WTC11 (cell line): ENCODE results near the gene PAM. TPM values are rescaled to one million over a fixed set of nuclear protein-coding genes. Genes with fewer than 3 reads are reported as not detected.

Source experiments
- ATAC-seq: fragments of 200-7000 bp; cut with Tn5 transposase; 2 replicates; pipeline ENCODE4 v1.10.0; 2021; ENCODE audit warnings: mild to moderate bottlenecking, moderate library complexity
- CTCF ChIA-PET: fragments of 300-600 bp; sonication (Branson Sonifier 250); formaldehyde crosslinking; loops from one replicate; lab custom pipeline; 2021; ENCODE audit warnings: antibody characterized with exemption; lab: Charles Lee
- POLR2A ChIA-PET: fragments of 350-600 bp; sonication (Branson Sonifier 250); formaldehyde crosslinking; loops from one replicate; lab custom pipeline; 2021; ENCODE audit warnings: antibody characterized with exemption; lab: Charles Lee
- DNase-seq: peaks from one replicate; pipeline ENCODE4 v3.0.0; 2021; ENCODE audit warnings: low spot score
- H3K27ac Mint-ChIP-seq: 2 replicates; pipeline ENCODE4 v1.8.0; 2021; ENCODE audit warnings: mixed read lengths
- H3K27me3 Mint-ChIP-seq: 2 replicates; pipeline ENCODE4 v1.8.0; 2021; ENCODE audit warnings: low read depth, mild to moderate bottlenecking, moderate library complexity, mixed read lengths
- H3K36me3 Mint-ChIP-seq: 2 replicates; pipeline ENCODE4 v1.8.0; 2021; ENCODE audit warnings: mixed read lengths
- H3K4me1 Mint-ChIP-seq: 2 replicates; pipeline ENCODE4 v1.8.0; 2022; ENCODE audit warnings: mixed read lengths
- H3K4me3 Mint-ChIP-seq: 2 replicates; pipeline ENCODE4 v1.8.0; 2021; ENCODE audit warnings: mild to moderate bottlenecking, moderate library complexity, mixed read lengths
- H3K9me3 Mint-ChIP-seq: 2 replicates; pipeline ENCODE4 v1.8.0; 2021; ENCODE audit warnings: mixed read lengths
- ARID4B ChIP-seq: sonication (generic); formaldehyde crosslinking; IDR thresholded peaks from 2 replicates; pipeline ENCODE4 v1.8.0; 2023; ENCODE audit warnings: missing genetic modification reagents, mild to moderate bottlenecking, borderline replicate concordance
- ATF6 ChIP-seq: sonication (generic); formaldehyde crosslinking; IDR thresholded peaks from 2 replicates; pipeline ENCODE4 v1.8.1; 2023; ENCODE audit warnings: mild to moderate bottlenecking, missing genetic modification reagents
- CDX4 ChIP-seq: fragments of 250-450 bp; sonication (Bioruptor Pico); IDR thresholded peaks from 2 replicates; pipeline ENCODE4 v1.9.0; 2021; ENCODE audit warnings: moderate library complexity, mild to moderate bottlenecking, inconsistent platforms, borderline replicate concordance
- ETV6 ChIP-seq: sonication (generic); formaldehyde crosslinking; IDR thresholded peaks from 2 replicates; pipeline ENCODE4 v1.8.1; 2022; ENCODE audit warnings: mild to moderate bottlenecking, missing genetic modification reagents
- FOXP1 ChIP-seq: sonication (generic); formaldehyde crosslinking; IDR thresholded peaks from 2 replicates; pipeline ENCODE4 v1.8.0; 2022; ENCODE audit warnings: missing genetic modification reagents, mild to moderate bottlenecking, moderate library complexity, borderline replicate concordance
- HMGA2 ChIP-seq: fragments of 250-450 bp; sonication (Bioruptor Pico); IDR thresholded peaks from 2 replicates; pipeline ENCODE4 v1.4.0; 2021; ENCODE audit warnings: mild to moderate bottlenecking, moderate library complexity
- HMGXB4 ChIP-seq: sonication (generic); formaldehyde crosslinking; IDR thresholded peaks from 2 replicates; pipeline ENCODE4 v1.8.1; 2023; ENCODE audit warnings: mild to moderate bottlenecking, moderate library complexity, missing genetic modification reagents
- KAT7 ChIP-seq: sonication (generic); formaldehyde crosslinking; IDR thresholded peaks from 2 replicates; pipeline ENCODE4 v1.8.1; 2023; ENCODE audit warnings: missing genetic modification reagents, mild to moderate bottlenecking, borderline replicate concordance
- MXD4 ChIP-seq: fragments of 250-450 bp; sonication (Bioruptor Pico); IDR thresholded peaks from 2 replicates; pipeline ENCODE4 v1.8.0; 2021; ENCODE audit warnings: mild to moderate bottlenecking, moderate library complexity, borderline replicate concordance
- MYBL2 ChIP-seq: sonication (generic); formaldehyde crosslinking; IDR thresholded peaks from 2 replicates; pipeline ENCODE4 v1.8.1; 2023; ENCODE audit warnings: mild to moderate bottlenecking, moderate library complexity, missing genetic modification reagents
- NFATC4 ChIP-seq: fragments of 250-450 bp; sonication (Bioruptor Pico); IDR thresholded peaks from 2 replicates; pipeline ENCODE4 v1.9.0; 2021; ENCODE audit warnings: mild to moderate bottlenecking
- NR2C2 ChIP-seq: sonication (generic); formaldehyde crosslinking; IDR thresholded peaks from 2 replicates; pipeline ENCODE4 v1.8.0; 2022; ENCODE audit warnings: mild to moderate bottlenecking, missing genetic modification reagents
- OVOL2 ChIP-seq: fragments of 250-450 bp; sonication (Bioruptor Pico); IDR thresholded peaks from 2 replicates; pipeline ENCODE4 v1.9.0; 2021; ENCODE audit warnings: mild to moderate bottlenecking, borderline replicate concordance
- TEAD4 ChIP-seq: sonication (generic); formaldehyde crosslinking; IDR thresholded peaks from 2 replicates; pipeline ENCODE4 v1.8.0; 2022; ENCODE audit warnings: mild to moderate bottlenecking, missing genetic modification reagents
- USF2 ChIP-seq: sonication (generic); formaldehyde crosslinking; IDR thresholded peaks from 2 replicates; pipeline ENCODE4 v1.8.1; 2023; ENCODE audit warnings: mild to moderate bottlenecking, missing genetic modification reagents, moderate library complexity
- ZBTB43 ChIP-seq: sonication (generic); formaldehyde crosslinking; IDR thresholded peaks from 2 replicates; pipeline ENCODE4 v1.8.1; 2023; ENCODE audit warnings: mild to moderate bottlenecking, missing genetic modification reagents
- ZNF219 ChIP-seq: sonication (generic); formaldehyde crosslinking; IDR thresholded peaks from 2 replicates; pipeline ENCODE4 v1.8.0; 2023; ENCODE audit warnings: missing genetic modification reagents, mild to moderate bottlenecking, borderline replicate concordance
- ZNF232 ChIP-seq: sonication (generic); formaldehyde crosslinking; IDR thresholded peaks from 2 replicates; pipeline ENCODE4 v1.8.0; 2022; ENCODE audit warnings: mild to moderate bottlenecking, missing genetic modification reagents
- ZNF281 ChIP-seq: sonication (generic); formaldehyde crosslinking; IDR thresholded peaks from 2 replicates; pipeline ENCODE4 v1.8.0; 2023; ENCODE audit warnings: mild to moderate bottlenecking, missing genetic modification reagents
- total RNA-seq: library from RNA; stranded (reverse); gene quantifications from 3 replicates; pipeline ENCODE4 v1.2.3, GENCODE V29; 2021

Gene PAM
- total RNA-seq, 1 experiment from 2014 or later: 52.3 TPM

- TF ChIP-seq USF2 (CRISPR knock-in tag) (no peak), NR2C2 (CRISPR knock-in tag) (no peak), MXD4 (no peak)
Observed at GRCh38 chr5:102875721-102876123, 120.6 kb downstream of the PAM start (continued).

- CTCF ChIA-PET: interaction anchor here (3.0 kb wide), 1 partner anchor 195 kb away, joined by 6 read pairs; no protein-coding TSS in a partner anchor
- Mint-ChIP-seq H3K27ac (peak overlapping the region; percentile 76), H3K27me3 (no peaks in the 10 kb centered on the region), H3K4me3 (no peak overlapping the region), H3K9me3 (0 out of 2 replicates have a peak, but pooled peaks cover 2% of the 10 kb centered on the region), H3K4me1 (peaks cover 13% of the 10 kb centered on the region), H3K36me3 (no peaks in the 10 kb centered on the region)
- ATAC-seq: no peak
- DNase-seq: no peak
- no peak for TF ChIP-seq HMGXB4 (CRISPR knock-in tag)
- no peak for TF ChIP-seq ATF6 (CRISPR knock-in tag)
- no peak for TF ChIP-seq FOXP1 (CRISPR knock-in tag)
- TF ChIP-seq KAT7: no peak
- TF ChIP-seq NFATC4: no peak
- no peak for TF ChIP-seq ZBTB43 (CRISPR knock-in tag)
- no peak for TF ChIP-seq OVOL2 (CRISPR knock-in tag)
- no peak for TF ChIP-seq MYBL2 (CRISPR knock-in tag)
- TF ChIP-seq ZNF219 (CRISPR knock-in tag): no peak
- no peak for TF ChIP-seq ARID4B (CRISPR knock-in tag)
- TF ChIP-seq ZNF281 (CRISPR knock-in tag): no peak
- no peak for TF ChIP-seq CDX4
- no peak for TF ChIP-seq ETV6 (CRISPR knock-in tag)
- no peak for TF ChIP-seq HMGA2 (CRISPR knock-in tag)
- TF ChIP-seq ZNF232 (CRISPR knock-in tag): no peak
- no peak for TF ChIP-seq TEAD4 (CRISPR knock-in tag)
- POLR2A ChIA-PET: interaction anchor here (0.6 kb wide), 1 partner anchor 1866 kb away, joined by 3 read pairs; no protein-coding TSS in a partner anchor
Observed at GRCh38 chr5:102876610-102877009, 121.5 kb downstream of the PAM start.
